HG03095 (cell line): ENCODE measurements around the gene WFDC10B.
"Not testable (repeated sequence)": the region's sequence is repeated elsewhere in the genome, so short reads cannot be mapped to it uniquely, and the experiment has no call there.

Experiments used
- ATAC-seq: cut with Tn5 transposase; IDR thresholded peaks from one replicate; pipeline ENCODE4 v1.9.1; 2021; ENCODE audit warnings: moderate library complexity; ENCODE audit not compliant: unreplicated experiment

The WFDC10B gene

DNA sequence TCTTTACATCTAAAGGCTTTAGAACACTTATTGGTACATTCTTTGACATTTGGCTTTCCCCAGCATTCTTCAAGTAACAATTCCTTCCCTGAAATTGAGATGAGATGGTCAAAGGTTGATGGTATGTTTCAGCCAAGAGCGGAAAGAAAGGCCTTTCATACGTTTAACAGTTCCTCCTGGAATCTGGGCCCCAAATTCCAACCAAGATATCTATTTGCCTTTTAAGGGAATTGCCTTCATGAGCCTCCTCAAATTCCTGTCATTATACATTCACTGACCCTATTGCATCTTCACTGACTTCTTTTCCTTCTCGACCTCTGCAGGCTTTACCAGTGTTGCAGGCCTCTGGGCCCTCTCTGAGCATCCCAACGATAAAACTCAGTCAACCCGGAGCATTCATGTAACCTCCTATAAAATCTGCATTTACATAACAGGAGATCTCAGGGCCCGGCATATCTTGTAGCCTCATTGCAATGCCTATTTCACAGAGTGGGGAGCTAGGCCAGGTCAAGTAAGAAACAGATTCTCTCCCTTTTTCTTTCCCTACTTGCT lies 55.4 kb downstream of the WFDC10B start:
- no peak for ATAC-seq

DNA sequence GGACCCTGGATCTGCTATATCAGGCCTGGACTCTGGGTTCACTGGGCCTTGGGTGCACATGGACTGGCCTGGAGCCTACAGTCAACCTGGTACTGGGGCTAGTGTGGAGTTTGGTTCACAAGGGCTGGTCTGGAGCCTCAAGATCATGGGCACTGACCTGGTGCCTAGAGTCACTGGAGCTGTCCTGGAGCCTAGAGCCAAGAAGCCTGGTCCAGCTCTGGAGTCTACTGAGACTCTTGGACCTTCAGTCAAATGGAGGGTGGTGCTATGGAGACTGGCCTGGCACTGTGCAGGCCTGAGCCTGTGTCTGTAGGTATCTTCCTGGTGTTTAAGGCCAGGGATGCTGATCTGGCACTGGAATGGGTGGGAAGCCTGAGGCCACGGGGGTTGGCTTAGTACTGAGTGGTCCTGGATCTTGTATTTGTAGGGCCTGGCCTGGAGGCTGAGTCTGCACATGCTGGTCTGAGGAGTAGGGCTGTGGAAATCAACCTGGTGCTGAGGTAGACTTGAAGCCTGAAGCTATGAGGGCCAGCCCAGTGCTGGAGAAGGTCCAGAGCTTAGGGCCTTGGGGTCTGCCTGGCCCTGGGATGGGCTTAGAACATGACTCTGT lies 57.3 kb downstream of the WFDC10B start:
- no peak for ATAC-seq

DNA sequence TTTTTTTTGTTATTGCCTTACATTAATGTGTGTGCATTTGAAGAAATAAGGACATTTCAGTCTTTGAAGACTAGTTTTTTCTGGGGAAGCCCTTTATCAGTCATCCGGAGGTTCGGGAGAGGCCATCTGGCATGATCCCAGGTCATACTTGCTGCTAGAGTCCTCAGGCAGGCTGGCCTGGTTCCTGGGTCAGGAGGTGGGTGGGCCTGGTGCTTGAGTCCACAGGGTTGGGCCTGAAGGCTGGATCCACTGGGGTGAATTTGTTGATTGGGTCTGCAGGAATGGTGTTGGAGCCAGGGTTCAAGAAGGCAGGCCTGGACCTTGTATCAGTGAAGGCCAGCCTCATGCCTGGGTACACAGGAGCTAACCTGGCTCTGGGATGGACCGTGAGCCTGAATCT lies 57.9 kb downstream of the WFDC10B start:
- no peak for ATAC-seq

DNA sequence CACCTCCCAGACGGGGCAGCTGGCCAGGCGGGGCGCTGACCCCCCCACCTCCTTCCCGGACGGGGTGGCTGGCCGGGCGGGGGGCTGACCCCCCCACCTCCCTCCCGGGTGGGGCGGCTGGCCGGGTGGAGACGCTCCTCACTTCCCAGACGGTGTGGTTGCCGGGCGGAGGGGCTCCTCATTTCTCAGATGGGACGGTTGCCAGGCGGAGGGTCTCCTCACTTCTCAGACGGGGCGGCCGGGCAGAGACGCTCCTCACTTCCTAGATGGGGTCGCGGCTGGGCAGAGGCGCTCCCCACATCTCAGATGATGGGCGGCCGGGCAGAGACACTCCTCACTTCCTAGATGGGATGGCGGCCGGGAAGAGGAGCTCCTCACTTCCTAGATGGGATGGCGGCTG lies 59.0 kb downstream of the WFDC10B start:
- ATAC-seq = not testable (repeated sequence)

DNA sequence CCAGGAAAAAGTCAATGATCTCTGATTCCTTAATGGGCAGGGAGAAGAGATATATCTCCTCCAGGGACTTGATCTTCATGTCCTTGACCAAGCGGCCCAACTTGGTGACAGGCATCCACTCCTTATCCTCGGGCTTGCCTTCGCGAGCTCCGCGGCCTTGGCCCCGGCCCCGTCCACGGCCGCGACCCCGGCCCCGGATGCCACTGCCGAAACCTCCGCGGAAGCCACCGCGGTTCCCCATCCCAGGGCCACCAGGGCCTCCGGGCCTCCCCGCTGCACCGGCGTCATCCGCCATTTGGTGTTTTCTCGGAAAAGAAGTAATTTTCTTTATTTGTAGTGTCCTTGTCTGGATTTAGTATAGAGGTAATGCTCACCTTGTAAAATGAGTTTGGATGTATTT lies 63.7 kb downstream of the WFDC10B start:
- not testable (repeated sequence) for ATAC-seq

DNA sequence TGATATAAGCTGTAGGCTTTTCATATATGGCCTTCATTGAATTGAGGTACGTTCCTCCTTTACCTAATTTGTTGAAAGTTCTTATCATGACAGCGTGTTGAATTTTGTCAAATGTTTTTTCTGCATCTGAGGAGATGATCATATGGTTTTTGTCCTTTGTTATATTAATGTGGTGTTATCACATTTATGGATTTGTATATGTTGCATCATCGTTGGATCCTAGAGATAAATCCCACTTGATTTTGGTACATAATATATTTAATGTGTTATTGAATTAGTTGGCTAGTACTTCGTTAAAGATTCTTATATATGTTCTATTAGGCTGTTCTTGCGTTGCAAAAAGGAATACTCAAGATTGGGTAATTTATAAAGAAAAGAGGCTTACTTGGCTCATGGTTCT lies 65.1 kb downstream of the WFDC10B start:
- no peak for ATAC-seq

DNA sequence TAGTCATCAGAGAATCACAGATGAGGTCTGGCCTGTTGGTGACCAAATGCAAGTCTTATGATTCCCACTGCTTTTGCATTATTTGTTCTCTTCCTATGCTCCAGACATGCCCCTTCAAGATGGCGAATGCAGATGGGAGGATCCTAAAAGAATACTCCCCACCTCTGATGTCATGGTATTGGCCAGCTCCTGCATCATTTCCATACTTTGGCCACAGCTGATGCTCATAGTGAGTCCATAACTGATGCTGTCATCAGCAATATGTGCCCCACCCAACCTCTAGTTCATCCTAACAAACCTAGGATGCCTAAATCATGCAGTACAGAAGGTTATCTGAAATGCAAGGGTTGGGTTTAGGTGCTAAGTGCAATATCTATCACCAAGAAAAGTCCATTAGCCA lies 68.3 kb downstream of the WFDC10B start:
- ATAC-seq = no peak
